Thoracic aorta (tissue), 2 donors: ENCODE measurements around the gene MRPS2. TPM values are rescaled to one million over a fixed set of nuclear protein-coding genes. Genes with fewer than 3 reads are reported as not detected.

ENCODE experiments used
- ATAC-seq: fragments of 150-250 bp; one replicate; pipeline ENCODE4 v1.8.0; 2017; ENCODE audit warnings: low read depth; ENCODE audit not compliant: insufficient number of reproducible peaks, low FRiP score
- DNase-seq: peaks from one replicate; pipeline ENCODE4 v3.0.0-alpha.2; 2020; ENCODE audit warnings: low spot score
- H3K27ac ChIP-seq, 2 donors: fragments of 200-600 bp; sonication (generic); 1 replicate in 1 of 2; 2 replicates in 1 of 2; pipeline ENCODE4 v1.5.1; 2016; ENCODE audit warnings: mild to moderate bottlenecking in 2 of 2, moderate library complexity in 2 of 2
- H3K27me3 ChIP-seq: fragments of 200-600 bp; sonication (generic); replicated peaks from 2 replicates; pipeline ENCODE4 v1.6.0; 2016; ENCODE audit warnings: mild to moderate bottlenecking; ENCODE audit not compliant: insufficient read depth
- H3K36me3 ChIP-seq: fragments of 200-600 bp; sonication (generic); one replicate; pipeline ENCODE4 v1.5.1; 2016
- H3K4me1 ChIP-seq, 2 donors: fragments of 200-600 bp; sonication (generic); 1 replicate in 1 of 2; 2 replicates in 1 of 2; pipeline versions ENCODE4 v1.5.1 to v1.6.0; 2016; ENCODE audit warnings: low read depth in 2 of 2, mild to moderate bottlenecking in 1 of 2; ENCODE audit not compliant: control insufficient read depth in 1 of 2
- H3K4me3 ChIP-seq: fragments of 200-600 bp; sonication (generic); 2 replicates; pipeline ENCODE4 v1.5.1; 2016; ENCODE audit warnings: mild to moderate bottlenecking
- H3K9me3 ChIP-seq: fragments of 200-600 bp; sonication (generic); 2 replicates; pipeline ENCODE4 v1.5.1; 2016
- total RNA-seq, 2 donors: library from RNA; depleted of rRNA; stranded (reverse); fragments of >200 nt; gene quantifications; one replicate each; pipeline versions ENCODE4 v1.1.0 to v1.2.3, GENCODE V29; 2016
- TF ChIP-seq, protein P1 (sequence below): fragments of 200-600 bp; sonication (generic); IDR thresholded peaks from one replicate; pipeline ENCODE4 v1.5.1; 2019; ENCODE audit warnings: antibody characterized with exemption

The MRPS2 gene
- total RNA-seq, 2 donors from 2014 or later, result 31.5 to 32.2 TPM

DNA sequence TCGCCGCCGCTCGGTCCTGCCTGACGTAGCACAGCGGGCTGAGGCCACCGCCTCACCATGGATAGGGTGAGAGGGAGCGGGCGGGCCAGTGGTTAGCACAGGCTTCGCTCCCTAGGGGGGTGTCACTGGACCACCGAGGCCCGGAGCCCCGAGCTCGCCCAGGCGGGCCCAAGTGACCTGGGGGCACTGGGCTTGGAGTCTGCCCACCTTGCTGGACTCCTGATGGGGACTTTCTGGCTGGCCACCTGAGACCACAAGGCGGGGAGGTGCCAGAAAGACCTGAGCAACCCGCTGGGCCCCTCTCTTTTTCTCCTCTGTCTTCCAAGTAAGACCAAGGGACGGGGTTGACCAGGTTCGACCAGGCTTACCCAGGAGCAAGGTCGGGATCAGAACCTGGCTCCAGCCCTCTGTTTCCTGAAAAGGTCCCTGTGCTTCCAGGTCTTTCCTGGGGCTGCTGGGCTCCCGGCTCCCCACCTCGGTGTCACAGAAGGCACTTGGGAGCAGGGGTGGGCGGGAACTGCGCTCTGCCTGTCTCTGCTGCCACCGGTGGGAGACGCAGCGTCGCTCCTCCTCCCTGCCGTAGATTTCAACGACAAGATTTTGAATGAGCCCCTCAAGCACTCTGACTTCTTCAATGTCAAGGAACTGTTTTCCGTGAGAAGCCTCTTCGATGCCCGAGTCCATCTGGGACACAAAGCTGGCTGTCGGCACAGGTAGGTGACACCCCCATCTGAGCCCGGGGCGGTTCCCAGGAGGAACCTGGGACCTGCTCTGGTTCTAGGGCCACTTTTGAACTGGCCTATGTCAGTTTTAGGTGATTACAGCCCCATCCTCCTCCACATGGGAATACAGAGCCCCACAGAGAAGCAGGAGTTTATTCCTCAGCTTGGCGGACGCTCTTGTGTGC is 1.0 kb downstream of the MRPS2 start:
- H3K27ac ChIP-seq, result no peak overlapping the region
- DNase-seq (no peak), ATAC-seq (no peak)
- peak overlapping the region; percentile 90 for H3K4me3 ChIP-seq
- no peaks in the 10 kb centered on the region for H3K27me3 ChIP-seq
- TF ChIP-seq, protein P1, sequence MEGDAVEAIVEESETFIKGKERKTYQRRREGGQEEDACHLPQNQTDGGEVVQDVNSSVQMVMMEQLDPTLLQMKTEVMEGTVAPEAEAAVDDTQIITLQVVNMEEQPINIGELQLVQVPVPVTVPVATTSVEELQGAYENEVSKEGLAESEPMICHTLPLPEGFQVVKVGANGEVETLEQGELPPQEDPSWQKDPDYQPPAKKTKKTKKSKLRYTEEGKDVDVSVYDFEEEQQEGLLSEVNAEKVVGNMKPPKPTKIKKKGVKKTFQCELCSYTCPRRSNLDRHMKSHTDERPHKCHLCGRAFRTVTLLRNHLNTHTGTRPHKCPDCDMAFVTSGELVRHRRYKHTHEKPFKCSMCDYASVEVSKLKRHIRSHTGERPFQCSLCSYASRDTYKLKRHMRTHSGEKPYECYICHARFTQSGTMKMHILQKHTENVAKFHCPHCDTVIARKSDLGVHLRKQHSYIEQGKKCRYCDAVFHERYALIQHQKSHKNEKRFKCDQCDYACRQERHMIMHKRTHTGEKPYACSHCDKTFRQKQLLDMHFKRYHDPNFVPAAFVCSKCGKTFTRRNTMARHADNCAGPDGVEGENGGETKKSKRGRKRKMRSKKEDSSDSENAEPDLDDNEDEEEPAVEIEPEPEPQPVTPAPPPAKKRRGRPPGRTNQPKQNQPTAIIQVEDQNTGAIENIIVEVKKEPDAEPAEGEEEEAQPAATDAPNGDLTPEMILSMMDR, result no peak
- H3K9me3 ChIP-seq, result no peaks in the 10 kb centered on the region
- peaks cover 25% of the 10 kb centered on the region for H3K36me3 ChIP-seq
- H3K4me1 ChIP-seq, result peaks cover 3 to 23% of the 10 kb centered on the region in 2 donors

DNA sequence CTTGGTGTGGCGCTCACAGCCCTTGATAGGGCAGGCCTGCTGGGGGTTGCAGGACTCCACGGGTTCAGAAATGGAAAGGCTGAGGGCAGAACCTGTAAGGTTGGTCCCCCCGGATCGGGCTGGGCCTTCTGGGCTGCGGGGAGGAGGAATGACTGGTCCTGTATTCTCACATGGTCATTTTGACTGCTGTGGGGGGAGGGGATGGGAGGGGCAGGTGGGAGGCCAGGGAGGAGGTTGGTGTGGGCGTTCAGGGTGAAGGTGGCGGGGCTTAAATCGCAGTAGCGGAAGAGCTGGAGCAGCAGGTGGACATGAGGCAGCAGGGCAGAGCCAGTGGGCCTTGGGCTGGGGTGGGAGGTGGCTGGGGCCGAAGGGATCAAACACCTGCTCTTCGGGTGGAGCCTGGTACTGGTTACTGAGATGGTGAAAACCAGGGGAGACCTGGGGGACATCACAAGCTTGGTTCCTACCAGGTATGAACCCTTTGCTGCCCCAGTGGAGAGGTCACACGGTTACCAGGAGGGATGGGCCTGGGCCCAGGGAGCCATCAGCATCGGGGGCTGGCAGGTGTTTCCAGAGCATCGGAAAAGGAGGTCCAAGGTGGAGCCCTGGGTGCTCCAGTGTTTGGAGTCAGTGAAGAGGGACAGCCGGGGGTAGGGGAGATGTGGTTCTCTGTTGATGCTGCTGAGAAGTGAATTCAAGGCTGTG is 1.8 kb downstream of the MRPS2 start:
- Histone ChIP-seq H3K9me3 (no peaks in the 10 kb centered on the region), H3K4me1 (peaks cover 3 to 23% of the 10 kb centered on the region in 2 donors), H3K4me3 (no peak overlapping the region), H3K27me3 (no peaks in the 10 kb centered on the region), H3K27ac (no peak overlapping the region), H3K36me3 (peaks cover 25% of the 10 kb centered on the region)
- TF ChIP-seq, protein P1, result no peak
- ATAC-seq, result no peak
- DNase-seq, result no peak

DNA sequence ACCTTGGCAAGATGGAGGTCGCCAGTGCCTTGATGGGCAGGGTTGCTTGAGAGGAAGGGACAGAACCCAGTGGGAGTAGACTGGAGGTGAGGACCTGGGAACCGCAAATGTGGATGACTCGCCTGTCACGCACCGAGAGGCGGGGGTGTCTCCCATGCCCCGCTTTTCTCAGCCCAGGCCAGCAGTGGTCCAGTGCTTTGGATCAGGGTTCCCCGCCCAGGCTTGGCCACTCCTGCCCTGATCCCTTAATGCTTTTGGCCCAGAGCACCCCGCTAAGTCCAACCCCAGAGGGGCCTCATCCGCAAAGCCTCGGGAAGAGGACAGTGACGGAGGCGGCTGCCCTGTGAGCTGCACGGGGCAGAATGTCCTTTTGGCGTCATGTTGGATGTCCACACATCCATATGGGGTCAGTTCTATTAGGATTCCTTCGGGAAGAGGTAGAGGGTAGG is 2.4 kb downstream of the MRPS2 start:
- Histone ChIP-seq H3K4me1 (peaks cover 3 to 23% of the 10 kb centered on the region in 2 donors), H3K9me3 (no peaks in the 10 kb centered on the region), H3K4me3 (no peak overlapping the region), H3K27me3 (no peaks in the 10 kb centered on the region), H3K36me3 (peaks cover 25% of the 10 kb centered on the region), H3K27ac (no peak overlapping the region)
- TF ChIP-seq, protein P1, result no peak
- no peak for ATAC-seq
- no peak for DNase-seq

DNA sequence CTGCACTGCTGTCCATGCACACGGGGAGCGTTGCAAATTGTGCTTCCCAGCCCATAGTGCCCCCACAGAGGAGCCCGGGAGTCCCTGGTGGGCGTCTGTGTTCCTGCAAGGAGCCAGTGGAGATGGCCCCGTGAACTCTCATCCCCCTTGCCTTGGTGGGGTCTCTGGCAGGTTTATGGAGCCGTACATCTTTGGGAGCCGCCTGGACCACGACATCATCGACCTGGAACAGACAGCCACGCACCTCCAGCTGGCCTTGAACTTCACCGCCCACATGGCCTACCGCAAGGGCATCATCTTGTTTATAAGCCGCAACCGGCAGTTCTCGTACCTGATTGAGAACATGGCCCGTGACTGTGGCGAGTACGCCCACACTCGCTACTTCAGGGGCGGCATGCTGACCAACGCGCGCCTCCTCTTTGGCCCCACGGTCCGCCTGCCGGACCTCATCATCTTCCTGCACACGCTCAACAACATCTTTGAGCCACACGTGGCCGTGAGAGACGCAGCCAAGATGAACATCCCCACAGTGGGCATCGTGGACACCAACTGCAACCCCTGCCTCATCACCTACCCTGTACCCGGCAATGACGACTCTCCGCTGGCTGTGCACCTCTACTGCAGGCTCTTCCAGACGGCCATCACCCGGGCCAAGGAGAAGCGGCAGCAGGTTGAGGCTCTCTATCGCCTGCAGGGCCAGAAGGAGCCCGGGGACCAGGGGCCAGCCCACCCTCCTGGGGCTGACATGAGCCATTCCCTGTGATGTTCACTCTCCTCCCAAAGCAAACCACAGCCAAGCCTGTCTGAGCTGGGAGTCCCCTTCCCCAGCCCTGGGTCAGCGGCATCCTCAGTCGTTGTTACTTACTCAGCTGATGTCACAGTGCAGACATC is 3.1 kb downstream of the MRPS2 start:
- no peak for DNase-seq
- Histone ChIP-seq H3K4me3 (no peak overlapping the region), H3K9me3 (no peaks in the 10 kb centered on the region), H3K27ac (no peak overlapping the region), H3K36me3 (peaks cover 25% of the 10 kb centered on the region), H3K4me1 (peaks cover 3 to 23% of the 10 kb centered on the region in 2 donors), H3K27me3 (no peaks in the 10 kb centered on the region)
- TF ChIP-seq, protein P1, result no peak
- no peak for ATAC-seq
